GM11168 (cell line): ENCODE data around the gene RASAL2.

Experiments
- in situ Hi-C: fragments of 300-500 bp; cut with MboI; formaldehyde crosslinking; loops from one replicate; pipeline ENCODE4 v1.12.0; 2022; ENCODE audit warnings: low sequenced_read_pairs; ENCODE audit not compliant: unreplicated experiment

The RASAL2 gene

GRCh38 chr1:178093951-178094738 is at the start of gene RASAL2:
TSS of gene RASAL2 (plus strand) at chr1:178094104. CDS start at chr1:178094493, 389 bp downstream.
- in situ Hi-C loops, result no loop called here

- in situ Hi-C loops, result no loop called here
These were observed 47.2 kb upstream of the RASAL2 start for GRCh38 chr1:178046591-178047270.

GRCh38 chr1:178047403-178048093 is 46.4 kb upstream of the RASAL2 start:
- in situ Hi-C loops, result no loop called here

- in situ Hi-C loops, result no loop called here
These were observed 45.5 kb upstream of the RASAL2 start for GRCh38 chr1:178048426-178048825.

- in situ Hi-C loops, result no loop called here
These were observed 45.0 kb upstream of the RASAL2 start for GRCh38 chr1:178048883-178049282.

- in situ Hi-C loops, result no loop called here
These were observed 43.8 kb upstream of the RASAL2 start for GRCh38 chr1:178050084-178050483.

GRCh38 chr1:178051071-178051470 is 42.8 kb upstream of the RASAL2 start:
- in situ Hi-C loops, result no loop called here

- in situ Hi-C loops, result no loop called here
These were observed 41.0 kb upstream of the RASAL2 start for GRCh38 chr1:178052650-178053461.

GRCh38 chr1:178055093-178055492 is 38.8 kb upstream of the RASAL2 start:
- in situ Hi-C loops, result no loop called here

GRCh38 chr1:178055779-178056471 is 38.0 kb upstream of the RASAL2 start:
- in situ Hi-C loops, result no loop called here

- in situ Hi-C loops, result no loop called here
These were observed 36.7 kb upstream of the RASAL2 start for GRCh38 chr1:178057141-178057765.

- in situ Hi-C loops, result no loop called here
These were observed 35.9 kb upstream of the RASAL2 start for GRCh38 chr1:178057912-178058534.

GRCh38 chr1:178060789-178061556 is 32.9 kb upstream of the RASAL2 start:
- in situ Hi-C loops, result no loop called here

GRCh38 chr1:178061620-178062019 is 32.3 kb upstream of the RASAL2 start:
- in situ Hi-C loops, result no loop called here

GRCh38 chr1:178064191-178064821 is 29.6 kb upstream of the RASAL2 start:
- in situ Hi-C loops, result no loop called here

GRCh38 chr1:178065250-178065649 is 28.7 kb upstream of the RASAL2 start:
- in situ Hi-C loops, result no loop called here

GRCh38 chr1:178066296-178066907 is 27.5 kb upstream of the RASAL2 start:
- in situ Hi-C loops, result no loop called here
